Skeletal muscle tissue (tissue), 4 donors: ENCODE measurements around the gene TMEM204. TPM values are rescaled to one million over a fixed set of nuclear protein-coding genes. Genes with fewer than 3 reads are reported as not detected.
"Not testable (repeated sequence)": the region's sequence is repeated elsewhere in the genome, so short reads cannot be mapped to it uniquely, and the experiment has no call there.

ENCODE experiments used
- H3K27ac ChIP-seq: one replicate; pipeline ENCODE4 v1.7.0; 2013; ENCODE audit warnings: mild to moderate bottlenecking, low read depth, low read length, inconsistent platforms
- H3K27me3 ChIP-seq, 3 donors: one replicate each; pipeline ENCODE4 v1.7.0; 2013; ENCODE audit warnings: low read length in 3 of 3; ENCODE audit not compliant: control insufficient read depth in 3 of 3, insufficient read depth in 3 of 3
- H3K36me3 ChIP-seq, 3 donors: one replicate each; pipeline ENCODE4 v1.7.0; 2013; ENCODE audit warnings: low read length in 3 of 3; ENCODE audit not compliant: control insufficient read depth in 3 of 3, insufficient read depth in 3 of 3
- H3K4me1 ChIP-seq, 3 donors: one replicate each; pipeline ENCODE4 v1.7.0; 2013; ENCODE audit warnings: low read length in 3 of 3, mild to moderate bottlenecking in 3 of 3; ENCODE audit not compliant: control insufficient read depth in 3 of 3, insufficient read depth in 3 of 3
- H3K4me3 ChIP-seq, 3 donors: one replicate each; pipeline ENCODE4 v1.7.0; 2013; ENCODE audit warnings: low read length in 3 of 3
- H3K9ac ChIP-seq, 3 donors: one replicate each; pipeline ENCODE4 v1.7.0; 2013; ENCODE audit warnings: low read length in 3 of 3, mild to moderate bottlenecking in 3 of 3, moderate library complexity in 2 of 3, low read depth in 1 of 3
- H3K9me3 ChIP-seq, 3 donors: one replicate each; pipeline ENCODE4 v1.7.0; 2013; ENCODE audit warnings: low read length in 3 of 3; ENCODE audit not compliant: control insufficient read depth in 3 of 3
- total RNA-seq: library from RNA; depleted of rRNA; stranded (reverse); fragments of >200 nt; gene quantifications from one replicate; pipeline ENCODE4 v1.2.3, GENCODE V29; 2014
- donor health status: Osteomylitis.

The TMEM204 gene
- total RNA-seq, 1 donor from 2014 or later = 8.9 TPM

GRCh38 chr16:1581804-1582203, 48.3 kb downstream of the TMEM204 start:
- Histone ChIP-seq H3K9me3 (no peaks in the 10 kb centered on the region), H3K27me3 (no peaks in the 10 kb centered on the region), H3K27ac (no peak overlapping the region), H3K4me1 (no peaks in the 10 kb centered on the region), H3K36me3 (peaks cover 20 to 25% (median 23%) of the 10 kb centered on the region in 3 donors), H3K4me3 (no peak overlapping the region), H3K9ac (no peak overlapping the region)

DNA sequence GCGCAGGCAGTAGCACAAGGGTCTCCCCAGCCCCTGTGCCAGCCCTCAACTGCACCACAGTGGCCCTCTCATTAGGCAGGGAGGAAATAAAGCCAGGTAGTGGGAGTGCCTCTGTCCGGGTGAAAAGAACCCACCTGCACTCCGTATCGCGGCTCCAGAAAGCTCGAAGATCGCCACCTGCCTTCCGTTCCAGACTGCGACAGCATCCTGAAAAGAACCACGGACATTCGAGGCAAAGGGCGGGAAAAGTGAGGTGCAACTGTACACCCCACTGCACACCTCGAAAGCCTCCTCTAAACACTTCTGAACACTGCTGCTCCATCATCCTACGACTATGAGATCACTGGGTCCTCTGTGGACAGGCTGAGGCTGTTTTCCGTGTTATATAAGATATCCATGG, 49.7 kb downstream of the TMEM204 start:
- H3K27ac ChIP-seq = no peak overlapping the region
- H3K27me3 ChIP-seq = no peaks in the 10 kb centered on the region
- peaks cover 24 to 30% (median 24%) of the 10 kb centered on the region in 3 donors for H3K36me3 ChIP-seq
- no peak overlapping the region for H3K4me3 ChIP-seq
- H3K4me1 ChIP-seq = no peaks in the 10 kb centered on the region
- no peaks in the 10 kb centered on the region for H3K9me3 ChIP-seq
- no peak overlapping the region for H3K9ac ChIP-seq

- no peaks in the 10 kb centered on the region for H3K9me3 ChIP-seq
- no peaks in the 10 kb centered on the region for H3K4me1 ChIP-seq
- no peak overlapping the region for H3K27ac ChIP-seq
- H3K9ac ChIP-seq = no peak overlapping the region
- H3K27me3 ChIP-seq = no peaks in the 10 kb centered on the region
- no peak overlapping the region for H3K4me3 ChIP-seq
- H3K36me3 ChIP-seq = peaks cover 24 to 34% (median 27%) of the 10 kb centered on the region in 3 donors
Measured at GRCh38 chr16:1584926-1585484, 51.5 kb downstream of the TMEM204 start.

- H3K9ac ChIP-seq = peak overlapping the region in 1 of 3 donors; percentile 16
- no peak overlapping the region for H3K27ac ChIP-seq
- H3K4me1 ChIP-seq = no peaks in the 10 kb centered on the region
- H3K4me3 ChIP-seq = no peak overlapping the region
- H3K27me3 ChIP-seq = no peaks in the 10 kb centered on the region
- peaks cover 9 to 13% (median 10%) of the 10 kb centered on the region in 3 donors for H3K36me3 ChIP-seq
- H3K9me3 ChIP-seq = no peaks in the 10 kb centered on the region
Measured at GRCh38 chr16:1590366-1590765, 56.9 kb downstream of the TMEM204 start.

DNA sequence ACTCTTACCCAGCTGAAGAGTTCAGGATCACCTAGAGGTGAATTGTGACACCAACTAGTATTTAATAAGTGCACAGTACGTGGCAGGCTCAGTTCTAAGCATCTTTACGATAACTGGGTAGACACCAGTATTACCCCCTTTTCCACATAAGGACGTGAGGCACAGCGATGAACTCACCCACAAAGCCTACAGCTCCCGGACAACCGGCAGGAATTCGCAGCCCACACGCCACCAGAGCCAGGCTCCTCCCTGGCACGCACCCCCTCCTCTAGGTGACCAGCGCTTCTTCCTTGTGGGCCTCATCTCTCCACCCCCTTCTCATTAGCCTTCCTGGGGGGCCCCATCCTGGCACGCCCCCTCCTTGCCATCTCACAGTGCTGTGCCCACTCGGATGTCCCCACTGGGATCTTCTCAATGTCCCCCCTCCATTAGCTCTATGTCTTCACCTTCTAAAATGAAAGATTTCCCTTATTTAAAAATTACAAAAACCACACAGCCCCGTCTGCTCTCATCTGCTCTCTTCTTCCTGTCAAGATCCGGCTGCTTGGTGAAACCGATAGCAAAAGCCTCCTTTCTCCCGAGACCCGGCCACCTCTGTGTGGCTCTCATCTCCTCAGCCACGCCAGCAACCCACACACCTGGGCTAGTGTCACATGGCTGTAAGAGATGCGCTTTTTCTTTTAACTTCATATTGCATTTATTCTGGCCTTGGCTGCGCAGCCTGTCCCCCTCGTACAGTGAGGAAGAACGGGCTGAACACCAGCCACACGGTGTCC, 57.7 kb downstream of the TMEM204 start:
- Histone ChIP-seq H3K9ac (no peak overlapping the region), H3K36me3 (peaks cover 7 to 11% (median 10%) of the 10 kb centered on the region in 3 donors), H3K4me1 (no peaks in the 10 kb centered on the region), H3K27me3 (no peaks in the 10 kb centered on the region), H3K27ac (no peak overlapping the region), H3K9me3 (no peaks in the 10 kb centered on the region), H3K4me3 (no peak overlapping the region)

DNA sequence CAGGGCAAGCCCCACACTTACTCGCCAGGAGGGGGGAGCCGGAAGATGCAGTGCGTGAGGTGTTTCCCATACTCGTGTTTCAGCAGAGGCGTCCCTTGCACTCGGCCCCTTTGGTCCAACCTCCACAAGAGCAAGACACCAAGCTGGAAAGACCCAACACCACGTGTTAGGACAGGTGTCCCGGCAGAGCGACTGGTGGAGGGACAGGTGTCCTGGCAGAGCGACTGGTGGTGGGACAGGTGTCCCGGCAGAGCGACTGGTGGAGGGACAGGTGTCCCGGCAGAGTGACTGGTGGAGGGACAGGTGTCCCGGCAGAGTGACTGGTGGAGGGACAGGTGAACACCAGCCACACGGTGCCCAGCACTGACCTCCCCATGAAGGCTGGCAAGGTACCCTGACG, 59.0 kb downstream of the TMEM204 start:
- no peaks in the 10 kb centered on the region for H3K27me3 ChIP-seq
- no peaks in the 10 kb centered on the region for H3K4me1 ChIP-seq
- no peak overlapping the region for H3K27ac ChIP-seq
- no peaks in the 10 kb centered on the region for H3K9me3 ChIP-seq
- H3K4me3 ChIP-seq = no peak overlapping the region
- no peak overlapping the region for H3K9ac ChIP-seq
- peaks cover 0 to 5% (median 3%) of the 10 kb centered on the region in 3 donors for H3K36me3 ChIP-seq

- not testable (repeated sequence) for H3K4me3 ChIP-seq, H3K9ac ChIP-seq, H3K9me3 ChIP-seq, H3K27ac ChIP-seq, H3K4me1 ChIP-seq, H3K27me3 ChIP-seq, H3K36me3 ChIP-seq
Measured at GRCh38 chr16:1595511-1595910, 62.0 kb downstream of the TMEM204 start.

- H3K36me3 ChIP-seq = peaks cover under 1 to 6% (median 4%) of the 10 kb centered on the region in 3 donors
- H3K4me3 ChIP-seq = no peak overlapping the region
- no peaks in the 10 kb centered on the region for H3K27me3 ChIP-seq
- no peaks in the 10 kb centered on the region for H3K9me3 ChIP-seq
- no peak overlapping the region for H3K9ac ChIP-seq
- H3K4me1 ChIP-seq = no peaks in the 10 kb centered on the region
- no peak overlapping the region for H3K27ac ChIP-seq
Measured at GRCh38 chr16:1596516-1596915, 63.0 kb downstream of the TMEM204 start.

DNA sequence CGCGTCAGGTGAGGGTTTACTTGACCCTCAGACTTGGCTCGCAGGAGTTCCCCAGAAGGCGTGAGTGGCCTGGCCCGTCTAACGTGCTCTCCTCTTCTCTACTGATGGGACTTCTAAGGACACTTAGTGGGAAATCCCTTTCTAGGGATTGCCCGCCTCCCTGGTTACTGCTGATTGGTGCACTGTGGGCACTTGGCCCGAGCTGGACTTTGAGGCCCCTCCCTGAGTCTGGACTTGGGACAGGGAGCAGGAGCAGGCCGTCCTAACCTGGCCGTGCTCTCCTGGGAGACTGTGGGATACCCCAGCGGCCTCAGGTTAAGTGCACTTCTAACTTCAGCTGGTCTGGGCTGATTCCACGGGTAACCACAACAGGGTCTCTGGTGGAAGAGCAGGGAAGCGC, 63.7 kb downstream of the TMEM204 start:
- no peak overlapping the region for H3K9ac ChIP-seq
- H3K4me3 ChIP-seq = no peak overlapping the region
- H3K9me3 ChIP-seq = no peaks in the 10 kb centered on the region
- no peaks in the 10 kb centered on the region for H3K27me3 ChIP-seq
- H3K36me3 ChIP-seq = peaks cover 3 to 13% (median 10%) of the 10 kb centered on the region in 3 donors
- H3K27ac ChIP-seq = no peak overlapping the region
- H3K4me1 ChIP-seq = no peaks in the 10 kb centered on the region

DNA sequence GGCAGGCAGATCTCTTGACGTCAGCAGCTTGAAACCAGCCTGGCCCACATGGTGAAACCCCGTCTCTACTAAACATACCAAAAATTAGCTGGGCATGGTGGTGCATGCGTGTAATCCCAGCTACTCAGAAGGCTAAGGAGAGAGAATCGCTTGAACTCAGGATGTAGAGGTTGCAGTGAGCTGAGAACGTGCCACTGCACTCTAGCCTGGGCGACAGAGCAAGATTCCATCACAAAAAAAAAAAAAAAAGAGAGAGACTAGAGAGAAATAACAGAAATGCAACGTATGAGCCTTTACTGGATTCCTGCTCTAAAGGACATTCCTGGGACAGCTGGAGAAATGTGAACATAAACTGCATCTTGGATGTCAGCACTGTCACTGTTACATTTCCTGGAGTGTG, 67.6 kb downstream of the TMEM204 start:
- H3K4me3 ChIP-seq = no peak overlapping the region
- no peak overlapping the region for H3K27ac ChIP-seq
- peaks cover 7 to 24% (median 19%) of the 10 kb centered on the region in 3 donors for H3K36me3 ChIP-seq
- no peaks in the 10 kb centered on the region for H3K4me1 ChIP-seq
- H3K9ac ChIP-seq = no peak overlapping the region
- no peaks in the 10 kb centered on the region for H3K9me3 ChIP-seq
- no peaks in the 10 kb centered on the region for H3K27me3 ChIP-seq
